SK-N-SH treated with all-trans-retinoic acid at 6 μM for 48 hours (cell line): ENCODE measurements around the gene TPST2.

Experiments used
- BACH2 ChIP-seq: fragments of 250-450 bp; sonication (Bioruptor Pico); IDR thresholded peaks from 2 replicates; pipeline ENCODE4 v1.9.0; 2021; ENCODE audit warnings: mild to moderate bottlenecking, borderline replicate concordance
- RARB ChIP-seq: fragments of 250-450 bp; sonication (Bioruptor Pico); IDR thresholded peaks from 2 replicates; pipeline ENCODE4 v1.8.0; 2021; ENCODE audit warnings: mild to moderate bottlenecking, moderate library complexity
- TF ChIP-seq, protein P1 (sequence below): fragments of 250-450 bp; sonication (Bioruptor Pico); IDR thresholded peaks from 2 replicates; pipeline ENCODE4 v1.8.0; 2020; ENCODE audit warnings: mild to moderate bottlenecking, moderate library complexity, borderline replicate concordance

DNA sequence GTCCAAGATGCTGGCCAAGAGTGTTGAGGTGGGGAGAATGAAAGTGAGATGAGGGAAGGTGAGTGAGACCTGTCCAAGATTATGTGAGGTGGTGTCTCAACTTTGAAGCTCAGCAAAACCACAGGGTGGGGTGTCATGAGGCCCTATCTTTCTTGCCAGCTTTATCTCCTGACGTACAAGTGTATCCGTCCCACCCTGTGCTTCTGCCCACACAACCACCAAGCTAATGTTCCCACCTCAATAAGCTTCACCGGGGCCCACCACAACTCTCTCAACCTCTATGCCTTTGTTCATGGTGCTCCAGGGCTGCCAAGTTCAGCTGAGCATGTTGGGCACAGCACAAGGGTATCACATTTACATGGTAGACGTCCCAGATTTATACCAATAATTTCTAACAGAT lies 7.1 kb upstream of the TPST2 start:
- TF ChIP-seq, protein P1, sequence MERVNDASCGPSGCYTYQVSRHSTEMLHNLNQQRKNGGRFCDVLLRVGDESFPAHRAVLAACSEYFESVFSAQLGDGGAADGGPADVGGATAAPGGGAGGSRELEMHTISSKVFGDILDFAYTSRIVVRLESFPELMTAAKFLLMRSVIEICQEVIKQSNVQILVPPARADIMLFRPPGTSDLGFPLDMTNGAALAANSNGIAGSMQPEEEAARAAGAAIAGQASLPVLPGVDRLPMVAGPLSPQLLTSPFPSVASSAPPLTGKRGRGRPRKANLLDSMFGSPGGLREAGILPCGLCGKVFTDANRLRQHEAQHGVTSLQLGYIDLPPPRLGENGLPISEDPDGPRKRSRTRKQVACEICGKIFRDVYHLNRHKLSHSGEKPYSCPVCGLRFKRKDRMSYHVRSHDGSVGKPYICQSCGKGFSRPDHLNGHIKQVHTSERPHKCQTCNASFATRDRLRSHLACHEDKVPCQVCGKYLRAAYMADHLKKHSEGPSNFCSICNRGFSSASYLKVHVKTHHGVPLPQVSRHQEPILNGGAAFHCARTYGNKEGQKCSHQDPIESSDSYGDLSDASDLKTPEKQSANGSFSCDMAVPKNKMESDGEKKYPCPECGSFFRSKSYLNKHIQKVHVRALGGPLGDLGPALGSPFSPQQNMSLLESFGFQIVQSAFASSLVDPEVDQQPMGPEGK: no peak
- TF ChIP-seq BACH2 (CRISPR knock-in tag) (no peak), RARB (CRISPR knock-in tag) (no peak)
